ENCODE data around the gene FBRSL1. TPM values are rescaled to one million over a fixed set of nuclear protein-coding genes. Genes with fewer than 3 reads are reported as not detected.
A peak's percentile ranks its signal among the peaks of the same experiment; 100 is the strongest.
"Not testable (repeated sequence)": the region's sequence is repeated elsewhere in the genome, so short reads cannot be mapped to it uniquely, and the experiment has no call there.

Gene FBRSL1
- polyA plus RNA-seq, 1 donor from 2014 or later: 6.8 TPM

- Mint-ChIP-seq H3K4me1 (no peaks in the 10 kb centered on the region), H3K27me3 (no peaks in the 10 kb centered on the region), H3K27ac (no peak overlapping the region), H3K36me3 (peaks cover 2% of the 10 kb centered on the region), H3K4me3 (no peak overlapping the region), H3K9me3 (no peaks in the 10 kb centered on the region)
Observed at GRCh38 chr12:132529906-132530305, 40.0 kb downstream of the FBRSL1 start.

- H3K4me3 Mint-ChIP-seq: no peak overlapping the region
- no peak overlapping the region for H3K27ac Mint-ChIP-seq
- no peaks in the 10 kb centered on the region for H3K4me1 Mint-ChIP-seq
- peaks cover 0 to 3% (median 2%) of the 10 kb centered on the region in 3 donors for H3K9me3 Mint-ChIP-seq
- H3K27me3 Mint-ChIP-seq: no peaks in the 10 kb centered on the region
- peaks cover 2% of the 10 kb centered on the region for H3K36me3 Mint-ChIP-seq
Observed at GRCh38 chr12:132530447-132530846, 40.5 kb downstream of the FBRSL1 start.

GRCh38 chr12:132530851-132531250, 40.9 kb downstream of the FBRSL1 start:
- H3K27ac Mint-ChIP-seq: no peak overlapping the region
- no peak overlapping the region for H3K4me3 Mint-ChIP-seq
- H3K9me3 Mint-ChIP-seq: peaks cover 0 to 5% (median 2%) of the 10 kb centered on the region in 3 donors
- no peaks in the 10 kb centered on the region for H3K4me1 Mint-ChIP-seq
- peaks cover 2% of the 10 kb centered on the region for H3K36me3 Mint-ChIP-seq
- H3K27me3 Mint-ChIP-seq: no peaks in the 10 kb centered on the region

GRCh38 chr12:132532711-132533583, 43.0 kb downstream of the FBRSL1 start:
- not testable (repeated sequence) for H3K27ac Mint-ChIP-seq, H3K36me3 Mint-ChIP-seq, H3K4me1 Mint-ChIP-seq, H3K4me3 Mint-ChIP-seq, H3K27me3 Mint-ChIP-seq
- H3K9me3 Mint-ChIP-seq: peaks cover 0 to 11% (median 4%) of the 10 kb centered on the region in 3 donors

GRCh38 chr12:132533584-132533958, 43.6 kb downstream of the FBRSL1 start:
- Mint-ChIP-seq H3K27me3 (no peaks in the 10 kb centered on the region), H3K4me3 (no peak overlapping the region), H3K9me3 (peaks cover 0 to 11% (median 4%) of the 10 kb centered on the region in 3 donors), H3K36me3 (peaks cover 4% of the 10 kb centered on the region), H3K4me1 (no peaks in the 10 kb centered on the region), H3K27ac (no peak overlapping the region)

GRCh38 chr12:132534076-132534475, 44.1 kb downstream of the FBRSL1 start:
- Mint-ChIP-seq H3K27ac (peak overlapping the region in 1 of 3 donors; percentile 43), H3K4me1 (no peaks in the 10 kb centered on the region), H3K36me3 (peaks cover 4% of the 10 kb centered on the region), H3K9me3 (peaks cover 0 to 11% (median 4%) of the 10 kb centered on the region in 3 donors), H3K4me3 (no peak overlapping the region), H3K27me3 (no peaks in the 10 kb centered on the region)

GRCh38 chr12:132535019-132535418, 45.1 kb downstream of the FBRSL1 start:
- Mint-ChIP-seq H3K4me3 (no peak overlapping the region), H3K9me3 (peaks cover 0 to 11% (median 4%) of the 10 kb centered on the region in 3 donors), H3K27me3 (no peaks in the 10 kb centered on the region), H3K27ac (no peak overlapping the region), H3K36me3 (peaks cover 4% of the 10 kb centered on the region), H3K4me1 (no peaks in the 10 kb centered on the region)

GRCh38 chr12:132536102-132536876, 46.3 kb downstream of the FBRSL1 start:
- H3K27ac Mint-ChIP-seq: peak overlapping the region in 1 of 3 donors; percentile 89
- H3K4me3 Mint-ChIP-seq: no peak overlapping the region
- peaks cover 0 to 11% (median 4%) of the 10 kb centered on the region in 3 donors for H3K9me3 Mint-ChIP-seq
- H3K27me3 Mint-ChIP-seq: no peaks in the 10 kb centered on the region
- no peaks in the 10 kb centered on the region for H3K4me1 Mint-ChIP-seq
- H3K36me3 Mint-ChIP-seq: peaks cover 4% of the 10 kb centered on the region

GRCh38 chr12:132537049-132537448, 47.1 kb downstream of the FBRSL1 start:
- Mint-ChIP-seq H3K36me3 (peaks cover 4% of the 10 kb centered on the region), H3K9me3 (peaks cover 0 to 11% (median 4%) of the 10 kb centered on the region in 3 donors), H3K27me3 (no peaks in the 10 kb centered on the region), H3K27ac (no peak overlapping the region), H3K4me1 (no peaks in the 10 kb centered on the region), H3K4me3 (no peak overlapping the region)

GRCh38 chr12:132537836-132538662, 48.1 kb downstream of the FBRSL1 start:
- Mint-ChIP-seq H3K27ac (no peak overlapping the region), H3K4me1 (no peaks in the 10 kb centered on the region), H3K9me3 (peaks cover 0 to 11% (median 4%) of the 10 kb centered on the region in 3 donors), H3K4me3 (no peak overlapping the region), H3K36me3 (peaks cover 4% of the 10 kb centered on the region), H3K27me3 (no peaks in the 10 kb centered on the region)

GRCh38 chr12:132538663-132538990, 48.7 kb downstream of the FBRSL1 start:
- Mint-ChIP-seq H3K27ac (no peak overlapping the region), H3K27me3 (no peaks in the 10 kb centered on the region), H3K36me3 (peaks cover 3% of the 10 kb centered on the region), H3K4me1 (no peaks in the 10 kb centered on the region), H3K9me3 (peaks cover 0 to 11% (median 4%) of the 10 kb centered on the region in 3 donors), H3K4me3 (no peak overlapping the region)

- no peaks in the 10 kb centered on the region for H3K27me3 Mint-ChIP-seq
- no peak overlapping the region for H3K4me3 Mint-ChIP-seq
- peaks cover 0 to 11% (median 4%) of the 10 kb centered on the region in 3 donors for H3K9me3 Mint-ChIP-seq
- H3K27ac Mint-ChIP-seq: no peak overlapping the region
- H3K4me1 Mint-ChIP-seq: no peaks in the 10 kb centered on the region
- peaks cover 3% of the 10 kb centered on the region for H3K36me3 Mint-ChIP-seq
Observed at GRCh38 chr12:132539016-132539773, 49.2 kb downstream of the FBRSL1 start.

GRCh38 chr12:132540436-132540835, 50.5 kb downstream of the FBRSL1 start:
- Mint-ChIP-seq H3K27ac (no peak overlapping the region), H3K27me3 (no peaks in the 10 kb centered on the region), H3K36me3 (peaks cover 3% of the 10 kb centered on the region), H3K9me3 (peaks cover 0 to 8% (median 2%) of the 10 kb centered on the region in 3 donors), H3K4me3 (peak overlapping the region in 1 of 4 donors; percentile 41), H3K4me1 (no peaks in the 10 kb centered on the region)

- H3K4me1 Mint-ChIP-seq: no peaks in the 10 kb centered on the region
- no peak overlapping the region for H3K27ac Mint-ChIP-seq
- no peak overlapping the region for H3K4me3 Mint-ChIP-seq
- peaks cover 0 to 2% (median 2%) of the 10 kb centered on the region in 3 donors for H3K9me3 Mint-ChIP-seq
- peaks cover 3% of the 10 kb centered on the region for H3K36me3 Mint-ChIP-seq
- no peaks in the 10 kb centered on the region for H3K27me3 Mint-ChIP-seq
Observed at GRCh38 chr12:132541200-132541599, 51.2 kb downstream of the FBRSL1 start.
